ENCODE data around the gene SLC45A2. TPM values are rescaled to one million over a fixed set of nuclear protein-coding genes. Genes with fewer than 3 reads are reported as not detected.
A peak's percentile ranks its signal among the peaks of the same experiment; 100 is the strongest.

SLC45A2 gene
- total RNA-seq, 3 donors from 2014 or later: not detected

DNA sequence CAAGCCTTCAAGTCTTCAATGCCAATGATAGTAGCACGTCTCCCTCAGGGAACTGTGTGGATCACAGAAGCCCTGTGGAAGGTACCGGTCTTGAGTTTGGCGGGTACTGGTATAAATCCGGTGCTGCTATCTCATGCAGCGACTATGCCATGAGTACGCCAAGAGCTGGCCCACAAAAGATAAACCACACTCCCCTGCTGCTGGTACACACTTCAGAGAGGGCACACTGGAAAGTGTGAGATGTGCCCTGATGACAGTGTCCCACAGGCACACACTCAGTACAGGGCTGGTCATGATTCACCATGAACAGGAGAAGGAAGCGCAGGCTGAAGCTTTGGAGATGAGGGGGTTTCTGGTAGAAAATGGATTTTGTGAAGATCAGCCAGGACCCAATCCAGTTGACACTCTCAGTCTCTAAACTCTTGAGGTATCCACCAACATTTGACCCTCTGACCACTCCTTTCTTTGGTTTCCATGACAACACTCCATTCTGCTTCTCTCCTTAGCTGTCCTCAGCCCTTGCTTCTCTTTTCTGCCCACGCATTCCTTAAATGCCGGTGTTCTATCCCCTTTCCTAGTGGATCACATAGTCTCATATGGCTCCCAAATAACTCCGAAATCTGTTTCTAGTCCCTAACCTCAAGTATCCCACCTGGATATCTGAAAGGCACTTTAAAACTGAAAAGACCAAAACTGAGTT lies 18.3 kb upstream of the SLC45A2 start:
- DNase-seq (ENCODE audit: low spot score in 2 of 2): no peak
- Histone ChIP-seq H3K4me1 (no peaks in the 10 kb centered on the region), H3K27ac (no peak overlapping the region), H3K9me3 (no peaks in the 10 kb centered on the region), H3K4me3 (no peak overlapping the region), H3K36me3 (no peaks in the 10 kb centered on the region), H3K27me3 (no peaks in the 10 kb centered on the region)
- intact Hi-C loops (cut with DNase I; ENCODE audit: low total_unique reads): no loop called here
- TF ChIP-seq POLR2AphosphoS5 (IDR thresholded peaks at IDR 0.05) (no peak), POLR2A (IDR thresholded peaks at IDR 0.05) (no peak)
- TF ChIP-seq, protein P1, sequence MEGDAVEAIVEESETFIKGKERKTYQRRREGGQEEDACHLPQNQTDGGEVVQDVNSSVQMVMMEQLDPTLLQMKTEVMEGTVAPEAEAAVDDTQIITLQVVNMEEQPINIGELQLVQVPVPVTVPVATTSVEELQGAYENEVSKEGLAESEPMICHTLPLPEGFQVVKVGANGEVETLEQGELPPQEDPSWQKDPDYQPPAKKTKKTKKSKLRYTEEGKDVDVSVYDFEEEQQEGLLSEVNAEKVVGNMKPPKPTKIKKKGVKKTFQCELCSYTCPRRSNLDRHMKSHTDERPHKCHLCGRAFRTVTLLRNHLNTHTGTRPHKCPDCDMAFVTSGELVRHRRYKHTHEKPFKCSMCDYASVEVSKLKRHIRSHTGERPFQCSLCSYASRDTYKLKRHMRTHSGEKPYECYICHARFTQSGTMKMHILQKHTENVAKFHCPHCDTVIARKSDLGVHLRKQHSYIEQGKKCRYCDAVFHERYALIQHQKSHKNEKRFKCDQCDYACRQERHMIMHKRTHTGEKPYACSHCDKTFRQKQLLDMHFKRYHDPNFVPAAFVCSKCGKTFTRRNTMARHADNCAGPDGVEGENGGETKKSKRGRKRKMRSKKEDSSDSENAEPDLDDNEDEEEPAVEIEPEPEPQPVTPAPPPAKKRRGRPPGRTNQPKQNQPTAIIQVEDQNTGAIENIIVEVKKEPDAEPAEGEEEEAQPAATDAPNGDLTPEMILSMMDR (IDR thresholded peaks at IDR 0.05): no peak

DNA sequence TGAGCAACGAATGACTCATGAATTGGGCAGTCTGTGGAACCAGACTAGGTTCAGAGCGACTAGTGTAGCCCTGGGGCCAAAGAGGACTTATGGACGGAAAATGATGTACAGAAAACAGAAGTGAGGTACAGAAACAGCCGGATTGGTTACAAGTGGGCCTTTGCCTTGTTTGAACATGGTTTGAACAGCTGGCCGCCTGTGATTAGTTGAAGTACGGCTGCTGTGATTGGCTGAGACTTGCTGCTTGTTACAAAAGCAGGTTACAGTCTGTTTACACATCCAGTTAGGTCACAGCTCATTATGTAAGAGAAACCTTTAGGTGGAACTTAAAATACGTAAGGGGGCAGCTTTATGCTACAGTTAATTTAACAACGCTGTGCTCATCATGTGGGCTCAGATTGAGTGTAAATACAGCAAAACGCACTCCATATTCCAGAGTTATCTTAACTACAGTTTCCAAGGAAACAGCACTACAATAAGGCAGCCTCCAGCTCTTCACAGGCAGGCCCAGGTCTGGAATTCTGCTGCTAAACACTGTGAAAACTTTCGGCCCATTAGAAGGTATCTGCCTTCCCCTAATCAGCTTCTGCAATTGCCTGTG lies 16.8 kb upstream of the SLC45A2 start:
- no peak overlapping the region for H3K4me3 ChIP-seq
- no peaks in the 10 kb centered on the region for H3K27me3 ChIP-seq
- TF ChIP-seq, protein P1 (IDR thresholded peaks at IDR 0.05): no peak
- TF ChIP-seq POLR2A (IDR thresholded peaks at IDR 0.05): no peak
- TF ChIP-seq POLR2AphosphoS5 (IDR thresholded peaks at IDR 0.05): no peak
- no peaks in the 10 kb centered on the region for H3K4me1 ChIP-seq
- no peak for DNase-seq (ENCODE audit: low spot score in 2 of 2)
- H3K36me3 ChIP-seq: no peaks in the 10 kb centered on the region
- no peaks in the 10 kb centered on the region for H3K9me3 ChIP-seq
- H3K27ac ChIP-seq: no peak overlapping the region
- intact Hi-C loops (cut with DNase I; ENCODE audit: low total_unique reads): no loop called here

DNA sequence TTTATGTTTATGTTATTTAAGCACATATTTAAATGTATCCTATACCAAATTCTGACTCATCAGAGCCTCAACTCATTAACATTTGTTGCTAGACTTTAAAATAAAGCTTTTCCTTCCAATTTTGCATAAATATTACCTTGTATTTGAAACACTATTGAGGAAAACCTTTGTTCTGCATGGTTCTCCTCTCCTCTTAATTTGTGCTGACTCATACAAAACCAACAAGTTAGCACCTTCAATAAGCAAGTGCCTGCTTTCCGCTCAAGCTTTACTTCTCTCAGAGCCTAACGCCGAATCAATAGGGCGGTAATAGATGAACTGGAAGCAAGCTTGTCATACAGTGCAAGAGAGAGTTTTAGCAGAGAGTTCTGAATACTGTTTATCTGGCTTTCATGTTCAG lies 15.5 kb upstream of the SLC45A2 start:
- Histone ChIP-seq H3K4me1 (no peaks in the 10 kb centered on the region), H3K4me3 (no peak overlapping the region), H3K9me3 (no peaks in the 10 kb centered on the region), H3K36me3 (no peaks in the 10 kb centered on the region), H3K27me3 (no peaks in the 10 kb centered on the region), H3K27ac (no peak overlapping the region)
- DNase-seq (ENCODE audit: low spot score in 2 of 2): no peak
- intact Hi-C loops (cut with DNase I; ENCODE audit: low total_unique reads): no loop called here
- TF ChIP-seq, protein P1 (IDR thresholded peaks at IDR 0.05): no peak
- no peak for TF ChIP-seq POLR2A (IDR thresholded peaks at IDR 0.05)
- TF ChIP-seq POLR2AphosphoS5 (IDR thresholded peaks at IDR 0.05): no peak

DNA sequence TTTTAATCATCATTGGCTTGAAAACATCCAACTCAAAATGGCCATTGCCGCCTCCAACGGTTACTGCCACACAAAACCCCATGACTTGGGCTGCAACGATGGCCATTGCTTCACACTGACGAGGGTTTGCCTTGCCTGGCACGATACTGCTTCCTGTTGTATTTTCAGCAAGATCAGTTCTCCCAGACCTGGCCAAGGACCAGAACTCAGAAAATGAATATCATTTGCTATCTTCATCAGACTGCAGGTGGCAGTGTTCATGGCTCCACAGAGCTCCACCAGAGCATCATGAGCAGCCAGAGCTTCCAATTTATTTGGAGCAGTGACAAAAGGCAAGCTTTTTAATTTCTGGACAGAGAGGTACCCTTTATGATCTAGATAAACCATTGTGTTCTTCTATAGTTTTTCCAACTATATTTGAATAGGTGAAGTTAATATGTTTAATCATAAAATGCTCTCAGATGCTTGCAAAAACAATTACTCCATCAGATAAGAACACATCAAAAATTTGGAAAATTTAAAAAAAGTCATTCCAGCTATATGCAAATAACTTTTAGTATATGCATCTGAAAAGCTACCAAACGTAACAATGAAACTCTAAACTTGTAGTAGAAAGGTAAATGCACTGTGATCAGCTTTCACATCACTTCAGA lies 13.0 kb upstream of the SLC45A2 start:
- Histone ChIP-seq H3K36me3 (no peaks in the 10 kb centered on the region), H3K4me1 (no peaks in the 10 kb centered on the region), H3K27me3 (no peaks in the 10 kb centered on the region), H3K27ac (no peak overlapping the region), H3K4me3 (no peak overlapping the region), H3K9me3 (no peaks in the 10 kb centered on the region)
- peak; percentile 35 to 53 for DNase-seq (ENCODE audit: low spot score in 2 of 2)
- TF ChIP-seq, protein P1 (IDR thresholded peaks at IDR 0.05): peak; percentile 19 to 50 (median 40)
- TF ChIP-seq POLR2A (IDR thresholded peaks at IDR 0.05): no peak
- TF ChIP-seq POLR2AphosphoS5 (IDR thresholded peaks at IDR 0.05): peak in 1 of 3 donors; percentile 17
- intact Hi-C loops (cut with DNase I; ENCODE audit: low total_unique reads): no loop called here

DNA sequence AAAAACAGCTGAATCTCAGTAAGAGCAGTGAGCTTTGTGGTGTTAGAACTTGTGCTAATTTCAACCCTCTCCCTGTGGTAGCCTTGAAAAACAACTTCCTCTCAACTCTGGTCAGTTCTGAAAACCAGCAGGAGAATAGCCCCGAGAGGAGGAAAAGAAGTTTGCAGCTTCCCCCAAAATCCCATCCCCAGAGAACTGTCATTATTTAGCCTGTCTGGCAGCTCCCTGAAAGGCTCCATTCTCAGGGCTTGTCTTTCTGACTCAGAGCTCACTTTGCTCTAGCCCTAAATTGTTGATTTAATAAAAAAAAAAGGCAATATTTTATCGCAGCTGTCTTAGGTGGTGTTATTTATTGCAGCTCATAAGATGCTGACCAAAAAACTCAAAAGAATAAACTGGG lies 11.4 kb upstream of the SLC45A2 start:
- Histone ChIP-seq H3K9me3 (no peaks in the 10 kb centered on the region), H3K4me1 (no peaks in the 10 kb centered on the region), H3K27me3 (no peaks in the 10 kb centered on the region), H3K36me3 (no peaks in the 10 kb centered on the region), H3K4me3 (no peak overlapping the region), H3K27ac (no peak overlapping the region)
- intact Hi-C loops (cut with DNase I; ENCODE audit: low total_unique reads): no loop called here
- no peak for TF ChIP-seq POLR2A (IDR thresholded peaks at IDR 0.05)
- no peak for TF ChIP-seq POLR2AphosphoS5 (IDR thresholded peaks at IDR 0.05)
- TF ChIP-seq, protein P1 (IDR thresholded peaks at IDR 0.05): no peak
- no peak for DNase-seq (ENCODE audit: low spot score in 2 of 2)

All from breast epithelium (tissue), 4 donors.